GM10248 (cell line): ENCODE results near the gene ALPP.
"Not testable (repeated sequence)": the region's sequence is repeated elsewhere in the genome, so short reads cannot be mapped to it uniquely, and the experiment has no call there.

Experiments used
- CTCF ChIA-PET: fragments of 300-600 bp; sonication (Branson Sonifier 250); formaldehyde crosslinking; extraction: SDS; loops from one replicate; lab custom pipeline; 2021; ENCODE audit warnings: antibody characterized with exemption; lab: Yijun Ruan, JAX
- POLR2A ChIA-PET: fragments of 350-650 bp; sonication (Branson Sonifier 250); formaldehyde crosslinking; extraction: SDS; loops from one replicate; lab custom pipeline; 2020; ENCODE audit warnings: antibody characterized with exemption; lab: Yijun Ruan, JAX
- DNase-seq: peaks from one replicate; pipeline ENCODE4 v3.0.0; 2012; ENCODE audit errors: extremely low spot score
- TF ChIP-seq, protein P1 (sequence below): IDR thresholded peaks from 2 replicates; pipeline ENCODE4 v1.5.1; 2012; ENCODE audit warnings: mild to moderate bottlenecking, low read depth; ENCODE audit errors: extremely low read depth, missing control alignments, control extremely low read depth

ALPP gene

DNA sequence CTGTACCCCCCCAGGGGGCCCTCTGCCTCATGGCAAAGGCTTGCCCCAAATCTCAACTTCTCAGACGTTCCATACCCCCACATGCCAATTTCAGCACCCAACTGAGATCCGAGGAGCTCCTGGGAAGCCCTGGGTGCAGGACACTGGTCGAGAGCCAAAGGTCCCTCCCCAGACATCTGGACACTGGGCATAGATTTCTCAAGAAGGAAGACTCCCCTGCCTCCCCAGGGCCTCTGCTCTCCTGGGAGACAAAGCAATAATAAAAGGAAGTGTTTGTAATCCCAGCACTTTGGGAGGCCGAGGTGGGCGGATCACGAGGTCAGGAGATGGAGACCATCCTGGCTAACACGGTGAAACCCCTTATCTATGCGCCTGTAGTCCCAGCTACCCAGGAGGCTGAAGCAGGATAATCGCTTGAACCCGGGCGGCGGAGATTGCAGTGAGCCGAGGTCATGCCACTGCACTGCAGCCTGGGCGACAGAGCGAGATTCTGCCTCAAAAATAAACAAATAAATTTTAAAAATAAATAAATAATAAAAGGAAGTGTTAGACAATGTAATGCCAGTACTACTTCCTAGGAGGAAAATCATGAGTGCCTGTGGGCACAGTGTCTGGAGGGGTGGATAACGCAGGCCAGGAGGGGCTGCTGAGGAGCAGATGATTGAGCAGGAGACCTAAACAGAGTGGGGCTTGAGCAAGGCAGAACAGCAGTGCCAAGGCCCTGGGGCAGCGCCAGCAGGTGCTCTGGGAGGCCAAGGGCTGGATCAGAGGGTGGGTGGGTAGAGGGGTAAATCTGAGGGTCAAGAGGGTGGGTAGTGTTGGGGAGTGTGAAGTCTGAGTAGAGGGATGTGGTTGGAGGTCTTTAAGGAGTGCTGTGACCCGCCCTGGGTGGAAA, 4.0 kb downstream of the ALPP start:
- DNase-seq, result no peak
- CTCF ChIA-PET, result no interaction called here
- POLR2A ChIA-PET, result no interaction called here
- TF ChIP-seq, protein P1, sequence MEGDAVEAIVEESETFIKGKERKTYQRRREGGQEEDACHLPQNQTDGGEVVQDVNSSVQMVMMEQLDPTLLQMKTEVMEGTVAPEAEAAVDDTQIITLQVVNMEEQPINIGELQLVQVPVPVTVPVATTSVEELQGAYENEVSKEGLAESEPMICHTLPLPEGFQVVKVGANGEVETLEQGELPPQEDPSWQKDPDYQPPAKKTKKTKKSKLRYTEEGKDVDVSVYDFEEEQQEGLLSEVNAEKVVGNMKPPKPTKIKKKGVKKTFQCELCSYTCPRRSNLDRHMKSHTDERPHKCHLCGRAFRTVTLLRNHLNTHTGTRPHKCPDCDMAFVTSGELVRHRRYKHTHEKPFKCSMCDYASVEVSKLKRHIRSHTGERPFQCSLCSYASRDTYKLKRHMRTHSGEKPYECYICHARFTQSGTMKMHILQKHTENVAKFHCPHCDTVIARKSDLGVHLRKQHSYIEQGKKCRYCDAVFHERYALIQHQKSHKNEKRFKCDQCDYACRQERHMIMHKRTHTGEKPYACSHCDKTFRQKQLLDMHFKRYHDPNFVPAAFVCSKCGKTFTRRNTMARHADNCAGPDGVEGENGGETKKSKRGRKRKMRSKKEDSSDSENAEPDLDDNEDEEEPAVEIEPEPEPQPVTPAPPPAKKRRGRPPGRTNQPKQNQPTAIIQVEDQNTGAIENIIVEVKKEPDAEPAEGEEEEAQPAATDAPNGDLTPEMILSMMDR, result no peak

DNA sequence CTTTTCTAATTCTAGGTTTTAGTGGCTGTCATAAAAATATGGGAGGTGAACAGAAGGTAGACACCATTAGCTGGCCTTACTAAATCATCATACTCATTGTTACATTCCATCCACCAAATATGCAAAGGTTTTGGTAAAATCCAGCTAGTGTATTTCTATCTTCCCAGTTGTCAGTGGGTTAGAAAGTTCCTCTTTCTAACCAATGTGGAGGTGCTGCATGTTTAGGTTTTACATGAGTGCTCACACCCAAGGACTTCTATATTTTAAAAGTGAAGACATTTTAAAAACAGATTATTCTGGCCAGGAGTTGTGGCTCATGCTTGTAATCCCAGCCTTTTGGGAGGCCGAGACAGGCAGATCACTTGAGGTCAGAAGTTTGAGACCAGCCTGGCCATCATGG, 5.9 kb downstream of the ALPP start:
- ChIA-PET POLR2A (no interaction called here), CTCF (interaction anchor here (0.9 to 1.3 kb wide), 2 partner anchors 12 to 15 kb away, joined by 3 read pairs; no protein-coding TSS in a partner anchor)
- TF ChIP-seq, protein P1, result no peak
- no peak for DNase-seq

DNA sequence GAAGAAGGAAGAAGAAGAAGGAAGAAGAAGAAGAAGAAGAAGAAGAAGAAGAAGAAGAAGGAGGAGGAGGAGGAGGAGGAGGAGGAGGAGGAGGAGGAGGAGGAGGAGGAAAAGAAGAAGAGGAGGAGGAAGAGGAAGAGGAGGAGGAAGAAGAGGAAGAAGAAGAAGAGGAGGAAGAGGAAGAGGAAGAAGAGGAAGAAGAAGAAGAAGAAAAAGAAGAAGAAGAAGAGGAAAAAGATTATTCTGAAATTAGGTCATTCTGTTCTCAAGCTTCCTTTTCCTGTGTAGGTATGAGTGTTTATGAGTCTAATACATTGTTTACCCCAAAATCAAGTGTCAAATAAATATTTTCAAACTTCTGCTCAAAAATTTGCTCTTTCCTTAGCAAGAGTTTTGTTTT, 6.5 kb downstream of the ALPP start:
- POLR2A ChIA-PET, DNase-seq: not testable (repeated sequence)
- CTCF ChIA-PET, result interaction anchor here (0.9 kb wide), 1 partner anchor 11 kb away, joined by 3 read pairs; no protein-coding TSS in a partner anchor

DNA sequence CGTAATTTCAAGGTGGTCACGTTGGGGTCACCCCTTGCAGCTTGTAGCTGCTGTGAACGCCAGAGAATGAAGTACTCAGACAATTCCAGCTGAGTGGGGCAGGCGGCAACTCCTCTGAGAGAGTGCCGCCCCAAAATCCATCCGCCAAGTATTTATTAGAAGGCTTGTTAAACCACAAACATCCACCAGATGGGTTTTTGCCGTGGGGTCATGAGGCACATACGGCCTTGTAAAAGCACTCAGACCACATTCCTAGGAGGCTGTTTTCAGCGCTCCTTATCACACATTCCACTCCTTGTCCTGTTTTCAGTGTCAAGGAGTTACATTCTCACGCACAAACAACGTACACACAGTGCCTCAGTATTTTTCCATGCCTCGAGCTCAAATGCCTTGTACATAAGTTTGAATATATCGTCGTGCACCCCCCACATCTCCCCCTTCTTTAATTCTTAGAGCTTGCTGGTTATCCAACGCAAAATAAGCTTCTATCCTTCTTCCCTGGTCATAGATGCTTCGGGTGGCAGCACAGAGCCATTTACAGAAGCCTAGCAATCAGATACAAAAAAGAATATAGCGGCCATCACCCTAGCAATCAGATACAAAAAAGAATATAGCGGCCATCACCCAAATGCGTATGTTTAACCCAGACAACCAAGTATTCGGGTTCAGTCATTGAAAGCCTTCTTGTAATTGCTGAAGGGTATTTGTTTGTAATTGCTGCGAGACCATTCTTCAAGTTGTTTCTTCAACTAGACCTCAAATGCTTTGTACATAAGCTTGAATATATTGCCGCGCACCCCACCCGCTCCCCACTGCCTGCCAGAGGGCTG, 7.3 kb downstream of the ALPP start:
- TF ChIP-seq, protein P1, result no peak
- no peak for DNase-seq
- CTCF ChIA-PET, result no interaction called here
- POLR2A ChIA-PET, result no interaction called here

DNA sequence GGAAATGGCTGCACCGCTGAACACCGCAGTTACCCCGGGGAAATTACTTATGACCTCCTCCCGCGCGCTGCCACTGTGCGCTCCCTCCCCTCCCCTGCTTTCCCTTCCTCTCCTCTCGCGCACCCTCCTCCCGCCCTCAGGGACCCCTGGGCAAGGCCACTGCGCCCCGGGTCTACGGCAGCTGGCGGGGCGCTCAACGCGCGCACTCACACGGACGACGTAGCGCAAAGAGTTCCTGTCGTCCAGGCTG, 7.9 kb downstream of the ALPP start:
- CTCF ChIA-PET, result no interaction called here
- DNase-seq, result no peak
- TF ChIP-seq, protein P1, result no peak
- POLR2A ChIA-PET, result no interaction called here

DNA sequence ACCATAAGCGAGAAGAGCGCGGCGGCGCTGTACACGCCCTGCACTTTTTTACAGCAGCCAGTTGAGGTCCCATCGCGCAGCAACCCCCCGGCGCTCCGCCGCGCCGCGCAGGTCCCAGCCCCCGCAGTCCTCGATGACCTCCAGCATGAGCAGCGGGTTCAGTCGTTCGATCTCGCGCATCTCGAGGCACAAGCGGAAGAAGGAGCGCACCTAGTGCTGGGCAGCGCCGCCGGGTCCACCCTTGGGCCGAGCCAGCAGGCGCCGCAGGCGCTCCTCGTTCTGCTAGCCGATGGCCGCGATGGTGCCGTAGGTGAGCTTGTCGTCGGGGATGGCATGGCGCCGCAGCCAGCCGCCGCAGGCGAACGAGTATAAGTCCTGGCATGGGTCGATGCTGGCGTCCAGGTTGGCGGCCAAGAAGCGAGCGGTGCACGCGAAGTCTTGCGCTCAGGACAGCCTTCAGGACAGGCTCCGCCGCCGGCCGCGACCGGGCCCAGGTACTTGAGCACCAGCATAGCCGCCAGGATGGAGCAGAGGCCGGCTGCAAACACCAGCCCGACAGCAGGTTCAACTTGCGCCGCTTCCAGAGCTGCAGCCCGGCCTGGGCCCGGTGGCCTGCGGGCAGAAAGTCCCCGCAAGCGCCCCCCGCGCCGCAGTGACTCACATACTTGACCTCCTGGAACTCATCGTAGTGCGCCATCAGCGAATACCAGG, 8.3 kb downstream of the ALPP start:
- CTCF ChIA-PET, result no interaction called here
- no peak for DNase-seq

More for the DNA sequence above, 8.3 kb downstream of the ALPP start:
- POLR2A ChIA-PET, result no interaction called here
- TF ChIP-seq, protein P1, result no peak
